GM19035 (cell line): ENCODE measurements around the gene MARVELD3.

Source experiments
- ATAC-seq: cut with Tn5 transposase; IDR thresholded peaks from one replicate; pipeline ENCODE4 v1.9.1; 2021; ENCODE audit not compliant: unreplicated experiment

The MARVELD3 gene

GRCh38 chr16:71622088-71622487, 3.9 kb upstream of the MARVELD3 start:
- ATAC-seq: no peak

GRCh38 chr16:71623597-71623996, 2.4 kb upstream of the MARVELD3 start:
- ATAC-seq: no peak

- ATAC-seq: no peak
Measured at GRCh38 chr16:71625113-71625850, 702 bp upstream of the MARVELD3 start.

GRCh38 chr16:71626858-71627213, 852 bp downstream of the MARVELD3 start:
- ATAC-seq: no peak

- no peak for ATAC-seq
Measured at GRCh38 chr16:71627731-71628181, 1.8 kb downstream of the MARVELD3 start.

- no peak for ATAC-seq
Measured at GRCh38 chr16:71628810-71629209, 2.8 kb downstream of the MARVELD3 start.

GRCh38 chr16:71629278-71630016, 3.5 kb downstream of the MARVELD3 start:
- no peak for ATAC-seq

- no peak for ATAC-seq
Measured at GRCh38 chr16:71630808-71631207, 4.8 kb downstream of the MARVELD3 start.

- ATAC-seq: no peak
Measured at GRCh38 chr16:71631776-71632175, 5.8 kb downstream of the MARVELD3 start.

- no peak for ATAC-seq
Measured at GRCh38 chr16:71635632-71636031, 9.6 kb downstream of the MARVELD3 start.

- ATAC-seq: no peak
Measured at GRCh38 chr16:71637398-71637797, 11.4 kb downstream of the MARVELD3 start.

- no peak for ATAC-seq
Measured at GRCh38 chr16:71645450-71645849, 19.5 kb downstream of the MARVELD3 start.

- no peak for ATAC-seq
Measured at GRCh38 chr16:71647391-71647790, 21.4 kb downstream of the MARVELD3 start.

- ATAC-seq: no peak
Measured at GRCh38 chr16:71648162-71648561, 22.2 kb downstream of the MARVELD3 start.

GRCh38 chr16:71648921-71649320, 22.9 kb downstream of the MARVELD3 start:
- ATAC-seq: no peak

- ATAC-seq: no peak
Measured at GRCh38 chr16:71649704-71650103, 23.7 kb downstream of the MARVELD3 start.

GRCh38 chr16:71658771-71659170, 32.8 kb downstream of the MARVELD3 start:
- ATAC-seq: no peak

GRCh38 chr16:71659471-71659870, 33.5 kb downstream of the MARVELD3 start:
- no peak for ATAC-seq

GRCh38 chr16:71666264-71666663, 40.3 kb downstream of the MARVELD3 start:
- no peak for ATAC-seq

GRCh38 chr16:71666928-71667707, 41.1 kb downstream of the MARVELD3 start:
- no peak for ATAC-seq

GRCh38 chr16:71669926-71670536, 44.0 kb downstream of the MARVELD3 start:
- no peak for ATAC-seq
